Endothelial cell of coronary artery (primary cell): ENCODE measurements around the gene RAD9A. TPM values are rescaled to one million over a fixed set of nuclear protein-coding genes. Genes with fewer than 3 reads are reported as not detected.

Experiments
- total RNA-seq: library from RNA; depleted of rRNA; stranded (reverse); fragments of >200 nt; gene quantifications from 2 replicates; pipeline ENCODE4 v1.2.3, GENCODE V29; 2014

Gene RAD9A
- total RNA-seq = 3.2 and 5.5 TPM in 2 replicates

DNA sequence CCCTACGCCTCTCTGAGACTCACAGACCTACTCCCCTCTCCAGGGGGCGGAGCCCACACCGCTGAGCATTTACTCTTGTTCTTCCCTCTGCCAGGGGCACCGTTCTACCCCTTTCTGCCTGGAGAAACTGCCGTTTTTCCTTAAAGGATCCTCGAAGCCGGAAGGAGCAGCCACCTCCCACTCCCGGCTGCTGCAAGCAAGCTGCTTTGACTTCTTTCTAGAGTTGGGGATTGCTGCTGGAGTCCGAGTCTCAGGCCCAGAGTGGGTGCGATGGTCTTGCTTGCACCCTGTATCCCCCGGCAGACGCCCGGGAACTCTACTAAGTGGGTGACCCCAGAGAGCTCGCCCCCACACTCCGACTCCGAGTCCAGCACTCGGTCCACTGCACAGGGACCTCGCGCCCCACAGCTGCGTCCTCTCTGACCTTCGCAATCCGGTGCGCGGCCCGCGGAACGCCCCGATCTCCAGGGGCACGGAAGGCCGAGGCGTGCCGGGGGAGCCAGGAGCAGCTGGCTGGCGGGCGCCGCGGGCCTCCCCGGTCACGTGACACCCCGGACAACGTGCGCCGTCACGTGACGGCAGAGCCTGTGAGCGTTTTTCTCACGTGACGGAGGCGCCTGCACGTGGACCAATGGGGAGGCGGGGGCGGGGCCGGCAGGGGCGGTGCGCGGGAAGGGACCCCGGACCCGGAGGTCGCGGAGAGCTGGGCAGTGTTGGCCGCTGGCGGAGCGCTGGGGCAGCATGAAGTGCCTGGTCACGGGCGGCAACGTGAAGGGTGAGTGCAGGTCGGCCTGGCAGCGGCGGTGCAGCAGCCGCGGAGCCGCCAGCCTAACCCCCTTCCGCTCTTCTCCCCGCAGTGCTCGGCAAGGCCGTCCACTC, at the start of gene RAD9A:
Gene RAD9A (plus strand): TSS at position 683 of the 879 bp plus-strand sequence. CDS start 59 bp downstream, at position 742.

DNA sequence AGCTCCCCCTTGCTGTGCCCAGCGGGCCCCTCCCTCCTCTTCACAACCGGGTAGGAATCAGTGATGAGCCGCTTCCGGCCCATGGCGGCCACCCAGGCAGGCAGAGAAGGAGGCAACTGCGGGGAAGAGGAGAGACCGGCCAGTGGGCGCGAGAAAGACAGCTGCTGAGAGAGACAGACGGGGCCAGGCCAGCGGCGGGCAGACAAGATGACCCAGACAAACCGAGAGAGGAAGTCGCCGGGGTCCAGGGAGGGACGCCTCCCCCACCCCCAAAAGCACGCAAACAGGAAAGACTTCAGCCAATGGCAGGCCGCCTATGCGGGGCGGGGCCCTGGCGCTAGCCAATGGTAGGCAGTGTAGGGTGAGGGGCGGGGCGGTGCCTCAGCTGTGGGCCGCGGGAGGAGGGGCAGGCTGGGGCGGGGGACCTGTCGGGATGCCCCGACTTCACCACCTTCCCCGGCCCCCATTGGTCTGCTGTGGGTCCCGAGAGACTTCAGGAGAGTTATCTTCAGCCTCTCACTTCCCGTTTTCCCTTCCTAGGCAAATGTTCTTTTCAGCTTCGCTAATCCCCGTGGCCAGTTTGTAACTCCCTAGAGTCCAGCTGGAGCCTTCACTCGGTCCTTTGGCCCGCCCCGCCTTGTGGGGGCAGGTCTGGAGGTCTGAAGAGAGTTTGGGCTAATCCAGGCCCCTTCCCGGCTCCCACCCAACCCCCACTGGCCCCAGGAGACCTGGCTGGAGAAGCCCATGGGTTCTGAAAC, 38.3 kb upstream of the RAD9A start, which contains the start of gene POLD4:
Gene POLD4 (minus strand): TSS at position 230 of the 758 bp plus-strand sequence. CDS start 147 bp downstream, at position 83.

DNA sequence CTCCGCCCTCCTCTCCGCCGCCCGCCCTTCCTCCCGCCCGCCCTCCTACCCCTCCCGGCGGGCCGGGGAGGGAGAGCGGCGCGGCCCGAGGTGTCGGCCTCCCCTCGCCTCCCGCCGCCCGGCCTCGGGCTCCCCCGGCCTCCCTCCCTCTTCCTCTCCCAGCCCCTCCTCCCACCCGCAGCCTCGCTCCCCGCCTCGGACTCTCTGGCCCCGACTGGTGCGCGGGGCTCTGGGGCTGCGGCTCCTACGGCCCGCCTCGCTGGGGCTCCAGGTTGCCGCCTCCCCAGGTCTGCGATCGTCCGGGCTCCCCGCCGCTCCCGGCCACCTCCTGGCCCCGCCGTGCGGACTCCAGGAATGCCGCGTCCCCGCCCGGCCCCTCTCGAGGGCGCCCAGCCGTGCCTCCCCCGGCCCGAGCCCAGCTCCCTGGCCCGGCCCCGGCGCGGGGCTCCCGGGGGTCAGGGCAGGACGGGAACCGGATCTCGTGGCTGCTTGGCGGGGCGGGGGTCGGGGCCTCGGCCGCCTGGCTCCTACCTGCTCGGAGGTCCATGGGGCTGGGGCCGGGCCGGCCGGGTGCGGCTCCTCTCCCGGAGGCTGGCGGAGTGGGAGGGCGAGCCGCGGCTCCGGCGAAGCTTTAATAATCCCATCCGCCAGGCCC, 18.7 kb upstream of the RAD9A start, which contains the start of gene CLCF1:
Gene CLCF1 (minus strand): TSS at position 606 of the 655 bp plus-strand sequence. CDS start 59 bp downstream, at position 547.

DNA sequence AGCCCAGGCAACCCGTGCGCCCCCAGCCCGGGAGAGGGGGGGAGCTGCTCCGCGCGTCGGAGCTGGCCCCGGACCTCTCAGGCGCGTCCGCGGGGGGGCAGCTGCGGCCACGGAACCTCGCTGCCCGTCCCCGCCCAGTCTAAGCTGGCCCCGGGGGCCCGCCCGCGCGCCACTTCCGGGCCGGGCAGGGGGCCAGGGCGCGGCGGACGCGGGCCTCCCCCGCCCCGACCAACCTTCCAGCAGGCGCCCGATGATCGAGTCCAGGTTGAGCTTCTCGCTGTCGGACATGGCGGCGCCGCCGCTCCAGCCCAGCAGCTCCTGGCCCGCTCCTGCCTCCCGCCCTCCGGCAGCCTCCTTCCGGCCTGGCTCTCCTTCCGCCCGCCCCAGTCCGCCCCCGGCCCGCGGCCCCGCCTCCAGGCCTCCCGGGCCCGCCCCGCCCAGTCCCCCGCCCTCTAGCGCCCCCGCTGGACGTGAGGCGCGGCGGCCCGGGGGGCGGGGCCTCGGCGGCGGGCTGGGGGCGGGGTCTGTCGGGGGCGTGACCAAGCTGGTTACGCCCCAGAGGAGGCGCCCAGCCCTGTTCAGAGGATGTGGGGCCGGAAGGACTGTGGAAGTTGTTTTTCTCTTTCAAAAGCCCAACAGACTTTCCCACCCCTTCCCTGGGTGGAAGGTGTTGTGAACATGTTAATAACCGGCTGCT, 9.9 kb downstream of the RAD9A start, which contains the start of gene PPP1CA:
Gene PPP1CA (minus strand): TSS at position 364 of the 697 bp plus-strand sequence. CDS start 76 bp downstream, at position 288.

DNA sequence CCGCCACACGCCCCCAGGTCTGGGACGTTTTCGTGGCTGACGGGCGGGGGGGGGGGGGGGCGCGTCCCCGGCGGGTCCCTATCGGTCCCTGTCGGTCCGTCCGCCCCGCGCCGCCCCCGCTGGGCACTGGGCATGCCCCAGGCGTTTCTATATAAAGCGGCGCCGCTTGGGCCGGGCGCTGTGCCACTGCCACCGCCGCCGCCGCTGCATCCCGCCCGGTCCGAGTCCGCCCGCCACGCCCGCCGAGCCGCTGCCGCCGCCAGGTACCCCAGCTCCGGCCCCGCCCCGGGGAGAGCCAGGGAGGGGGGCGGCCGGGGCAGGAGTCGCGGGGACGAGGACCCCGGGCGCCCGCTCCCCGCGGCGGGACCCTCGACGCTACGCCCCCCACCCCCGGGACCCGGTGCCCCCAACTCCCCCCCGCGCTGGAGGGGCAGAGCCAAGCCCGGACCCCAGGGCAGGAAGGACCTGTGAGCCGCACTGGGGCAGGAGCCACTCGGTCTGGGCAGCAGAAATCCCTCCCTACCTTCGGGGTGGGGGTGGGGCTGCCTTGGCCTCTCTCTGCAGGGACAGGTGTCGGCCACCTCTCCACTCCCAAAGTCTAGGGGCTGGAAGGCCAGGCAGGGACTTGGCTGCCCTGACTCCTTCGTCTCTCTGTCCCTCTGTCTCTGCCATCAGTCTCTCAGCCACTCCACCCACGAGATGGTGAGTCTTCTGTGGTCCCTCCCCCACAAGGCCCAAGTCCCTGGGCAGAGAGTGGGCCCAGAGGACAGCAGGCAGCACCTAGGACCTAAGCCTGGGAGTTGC, 23.9 kb downstream of the RAD9A start, which contains the start of gene CARNS1:
Gene CARNS1 (plus strand): TSS at position 178 of the 804 bp plus-strand sequence. CDS start 522 bp downstream, at position 700.

DNA sequence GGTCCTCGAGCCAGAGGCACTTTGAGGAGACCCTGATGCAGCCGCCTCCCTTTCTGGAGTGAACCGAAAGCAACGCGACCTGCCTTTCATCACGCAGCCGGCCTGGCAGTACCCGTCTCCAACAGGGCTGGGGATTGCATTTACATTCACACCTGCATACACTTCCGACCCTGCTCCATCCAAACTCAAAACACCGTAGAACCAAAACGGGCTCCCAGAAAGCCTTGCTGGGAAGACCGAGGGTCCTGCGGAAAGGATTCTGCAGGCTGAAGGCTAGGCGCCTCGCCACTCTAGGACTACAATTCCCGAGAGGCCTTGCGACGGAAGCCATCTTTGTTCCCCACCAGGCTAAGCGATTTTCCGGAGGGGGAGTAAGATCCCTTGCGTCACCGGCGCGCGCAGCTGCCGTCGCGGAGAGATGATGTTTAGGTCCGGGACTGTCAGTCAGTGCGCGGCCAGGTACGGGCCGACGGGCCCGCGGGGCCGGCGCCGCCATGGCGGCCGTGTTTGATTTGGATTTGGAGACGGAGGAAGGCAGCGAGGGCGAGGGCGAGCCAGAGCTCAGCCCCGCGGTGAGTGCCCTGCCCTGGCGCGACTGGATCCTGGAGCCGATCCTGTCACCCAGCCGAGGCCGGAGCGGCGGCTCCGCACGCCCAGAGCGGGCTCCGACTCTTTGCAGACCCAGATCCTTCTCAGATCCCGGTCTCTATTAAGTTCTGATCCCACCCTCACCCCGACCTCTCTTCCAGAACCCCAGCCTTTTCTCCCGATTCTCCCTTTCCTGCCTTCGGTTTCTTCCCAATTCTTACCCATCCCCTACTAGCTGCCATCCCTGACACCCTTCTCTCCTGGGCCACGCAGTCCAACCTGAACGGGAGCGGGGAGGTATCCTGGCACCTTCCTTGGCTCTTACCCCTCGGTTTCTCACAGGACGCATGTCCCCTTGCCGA, 36.5 kb downstream of the RAD9A start, which contains the start of gene RPS6KB2:
Gene RPS6KB2 (plus strand): TSS at position 443 of the 950 bp plus-strand sequence. CDS start 52 bp downstream, at position 495.

DNA sequence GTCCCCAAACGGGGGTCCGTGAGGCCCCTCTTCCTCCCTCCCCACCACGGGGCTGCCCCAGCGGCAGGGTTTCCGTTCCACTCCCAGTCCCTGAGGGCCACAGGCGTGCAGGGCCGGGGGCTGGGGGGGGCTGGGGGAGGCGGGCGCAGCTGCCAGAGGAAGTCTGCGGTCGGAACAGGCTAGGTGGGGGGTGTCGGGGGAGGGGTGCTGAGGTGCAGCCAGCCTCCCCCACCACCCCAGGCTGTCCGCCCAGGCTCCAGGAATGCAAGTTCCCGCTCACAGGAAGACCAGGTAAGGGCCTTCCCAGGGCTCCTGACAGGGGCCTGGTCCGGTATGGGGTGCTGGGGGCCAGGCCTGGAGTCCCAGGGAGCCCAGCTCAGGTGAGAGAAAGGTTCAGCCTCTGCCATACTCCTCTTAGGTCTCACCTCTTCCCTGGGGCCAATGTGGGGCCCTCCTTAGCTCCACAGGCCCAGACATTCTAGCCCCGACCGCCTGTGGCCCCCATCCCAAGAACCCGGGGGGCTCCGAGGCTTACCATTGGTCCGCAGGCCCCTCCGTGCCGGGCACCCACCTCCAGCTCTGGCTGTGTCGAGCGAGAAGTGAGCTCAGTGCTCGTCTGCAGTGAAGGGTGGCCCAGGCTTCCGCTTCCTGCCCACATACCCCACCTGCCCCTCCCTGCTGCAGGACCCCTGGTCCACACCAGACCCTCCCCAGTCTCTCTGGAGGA, 45.5 kb downstream of the RAD9A start, which contains the start of gene PTPRCAP:
Gene PTPRCAP (minus strand): TSS at position 601 of the 727 bp plus-strand sequence. CDS start 63 bp downstream, at position 538.

Other genes starting within 250 kb of the RAD9A start
- gene GRK2, start 125.5 kb upstream of the RAD9A start, total RNA-seq = 34.3 and 40.1 TPM in 2 replicates
- gene ANKRD13D, start 102.7 kb upstream of the RAD9A start, total RNA-seq = 29.1 and 54.3 TPM in 2 replicates
- gene SSH3, start 88.5 kb upstream of the RAD9A start, total RNA-seq = 5.7 and 8.5 TPM in 2 replicates
- 26.4 and 47.5 TPM in 2 replicates for gene POLD4, start 38.4 kb upstream of the RAD9A start, total RNA-seq
- 2.7 and 3.3 TPM in 2 replicates for gene CLCF1, start 18.4 kb upstream of the RAD9A start, total RNA-seq
- 183 and 226 TPM in 2 replicates for gene PPP1CA, start 9.9 kb downstream of the RAD9A start, total RNA-seq
- gene TBC1D10C, start 12.1 kb downstream of the RAD9A start, total RNA-seq = under 0.01 and 0.09 TPM in 2 replicates
- gene CARNS1, start 23.7 kb downstream of the RAD9A start, total RNA-seq = under 0.01 and 0.09 TPM in 2 replicates
- 29.7 and 32.5 TPM in 2 replicates for gene RPS6KB2, start 36.5 kb downstream of the RAD9A start, total RNA-seq
- 0.18 and 0.85 TPM in 2 replicates for gene PTPRCAP, start 45.7 kb downstream of the RAD9A start, total RNA-seq
- 133 and 168 TPM in 2 replicates for gene CORO1B, start 51.5 kb downstream of the RAD9A start, total RNA-seq
- not detected in 2 replicates for gene GPR152, start 60.7 kb downstream of the RAD9A start, total RNA-seq
- gene CABP4, start 63.4 kb downstream of the RAD9A start, total RNA-seq = 0.45 and 1.1 TPM in 2 replicates
- 9.7 and 22.0 TPM in 2 replicates for gene TMEM134, start 77.3 kb downstream of the RAD9A start, total RNA-seq
- gene AIP, start 91.0 kb downstream of the RAD9A start, total RNA-seq = 86.3 and 135 TPM in 2 replicates
- gene PITPNM1, start 113.4 kb downstream of the RAD9A start, total RNA-seq = 11.2 and 24.2 TPM in 2 replicates
- 12.7 and 13.1 TPM in 2 replicates for gene CDK2AP2, start 116.2 kb downstream of the RAD9A start, total RNA-seq
- gene CABP2, start 131.5 kb downstream of the RAD9A start, total RNA-seq = not detected in 2 replicates
- gene GSTP1, start 191.8 kb downstream of the RAD9A start, total RNA-seq = 850 and 1,023 TPM in 2 replicates
- 192 and 205 TPM in 2 replicates for gene NDUFV1, start 214.9 kb downstream of the RAD9A start, total RNA-seq
- 2.4 and 6.2 TPM in 2 replicates for gene NUDT8, start 238.0 kb downstream of the RAD9A start, total RNA-seq
- gene TBX10, start 247.8 kb downstream of the RAD9A start, total RNA-seq = not detected in 2 replicates